Ureter (tissue), 1 donor: ENCODE measurements around the gene SNRNP200. TPM values are rescaled to one million over a fixed set of nuclear protein-coding genes. Genes with fewer than 3 reads are reported as not detected.
"Not testable (repeated sequence)": the region's sequence is repeated elsewhere in the genome, so short reads cannot be mapped to it uniquely, and the experiment has no call there.

ENCODE experiments used
- DNase-seq: peaks from one replicate; pipeline ENCODE4 v3.0.0-alpha.2; 2020; ENCODE audit warnings: low spot score
- total RNA-seq: library from RNA; stranded (reverse); gene quantifications from one replicate; pipeline ENCODE4 v1.2.4, GENCODE V29; 2023
- donor health status: DM: yes; HTN: yes; CAD: no.

The SNRNP200 gene
- total RNA-seq, 1 donor from 2014 or later = 139 TPM

DNA sequence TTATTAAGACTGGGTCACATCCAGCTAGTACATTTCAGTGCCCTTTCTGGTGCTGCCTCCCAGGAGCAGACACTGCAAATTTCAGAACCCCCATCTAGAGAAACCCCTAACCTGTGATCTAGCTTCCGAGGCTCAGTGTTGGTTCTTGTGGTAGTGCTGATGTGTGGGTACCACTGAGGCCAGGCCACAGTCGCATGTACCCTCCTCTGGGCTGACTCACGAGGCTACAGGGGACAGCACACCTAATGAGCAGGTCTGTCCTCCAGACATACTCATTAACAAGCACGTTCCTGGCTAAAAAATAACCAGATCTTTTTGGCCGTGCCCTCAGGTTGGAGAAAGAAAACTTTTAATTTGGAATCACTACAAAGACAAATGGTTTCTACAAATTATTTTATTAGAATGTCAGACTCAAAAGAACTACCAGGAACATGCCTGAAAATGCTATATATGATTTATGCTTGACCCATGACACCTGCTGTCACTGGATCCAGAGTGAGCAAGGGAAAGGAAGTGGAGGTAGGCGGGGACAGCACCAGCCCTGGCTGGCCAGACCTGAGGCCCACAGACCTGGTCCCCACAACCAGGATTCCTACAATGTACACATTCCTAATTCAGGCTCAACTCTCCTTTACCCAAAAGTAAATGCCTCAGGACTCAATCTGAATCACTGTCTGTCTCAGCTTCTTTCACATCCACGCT is 30.8 kb downstream of the SNRNP200 start:
- DNase-seq = no peak

DNA sequence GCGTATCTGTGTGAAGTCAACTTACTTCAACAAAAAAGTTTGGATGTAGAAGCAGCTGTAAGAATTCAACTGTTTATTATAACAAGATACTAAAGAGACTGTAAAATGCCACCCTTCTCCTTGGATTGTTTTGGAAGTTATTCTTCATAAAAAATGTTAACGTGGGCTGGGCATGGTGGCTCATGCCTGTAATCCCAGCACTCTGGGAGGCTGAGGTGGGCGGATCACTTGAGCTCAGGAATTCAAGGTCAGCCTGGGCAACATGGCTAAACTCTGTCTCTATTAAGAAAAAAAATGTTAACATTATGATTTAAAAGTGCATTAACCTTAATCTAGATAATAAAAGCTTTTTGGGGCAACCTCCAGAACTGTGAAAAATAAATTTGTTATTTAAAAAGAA is 31.6 kb downstream of the SNRNP200 start:
- no peak for DNase-seq

DNA sequence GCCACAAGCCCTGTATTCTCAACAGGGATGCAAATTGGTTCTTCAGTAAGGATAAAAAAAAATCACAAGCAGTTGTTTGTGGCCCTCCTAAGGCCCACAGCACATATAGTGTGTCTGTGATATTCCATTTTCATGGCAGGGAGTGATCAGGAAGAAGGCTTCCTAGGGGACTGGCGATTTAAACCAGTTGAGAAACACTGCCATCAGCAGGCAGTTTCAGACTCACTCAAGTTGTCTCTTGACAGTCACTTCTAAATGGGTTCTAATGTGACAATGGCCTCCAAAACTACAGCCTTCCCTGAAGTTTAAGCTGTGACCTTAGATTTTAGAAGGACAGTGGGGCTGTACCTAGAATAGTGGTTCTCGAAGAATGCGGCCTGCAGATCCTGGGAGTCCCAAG is 33.4 kb downstream of the SNRNP200 start:
- DNase-seq = no peak

DNA sequence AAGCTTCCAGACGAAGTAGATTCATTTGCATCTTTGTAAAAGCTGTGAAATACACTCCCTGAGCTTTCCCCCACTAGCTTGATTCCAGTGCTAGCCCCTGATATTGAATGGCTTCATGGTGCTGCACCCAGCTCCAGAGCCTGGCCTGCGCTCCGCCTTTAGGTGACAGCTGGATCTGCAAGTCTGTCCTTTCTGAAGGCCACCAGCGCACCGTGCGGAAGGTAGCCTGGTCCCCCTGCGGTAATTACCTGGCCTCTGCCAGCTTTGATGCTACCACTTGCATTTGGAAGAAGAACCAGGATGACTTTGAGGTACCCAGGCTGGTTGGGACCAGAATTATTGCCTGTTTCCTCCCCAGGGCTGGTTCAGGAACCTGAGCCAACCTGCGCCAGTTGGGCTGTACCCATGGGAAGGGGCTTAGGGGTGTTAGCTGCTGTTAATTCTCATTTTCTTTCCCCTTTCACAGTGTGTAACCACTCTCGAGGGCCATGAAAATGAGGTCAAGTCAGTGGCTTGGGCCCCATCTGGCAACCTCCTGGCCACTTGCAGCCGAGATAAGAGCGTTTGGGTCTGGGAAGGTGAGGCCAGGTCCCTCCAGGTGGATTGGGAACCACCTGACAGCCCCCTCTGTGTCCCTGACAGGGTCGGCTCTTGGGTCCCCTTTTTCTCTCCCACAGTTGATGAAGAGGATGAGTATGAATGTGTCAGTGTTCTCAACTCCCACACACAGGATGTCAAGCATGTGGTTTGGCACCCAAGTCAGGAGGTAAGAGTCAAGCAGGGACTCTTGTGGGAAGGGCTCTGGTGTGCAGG is 38.0 kb downstream of the SNRNP200 start:
- peak; percentile 54 for DNase-seq

DNA sequence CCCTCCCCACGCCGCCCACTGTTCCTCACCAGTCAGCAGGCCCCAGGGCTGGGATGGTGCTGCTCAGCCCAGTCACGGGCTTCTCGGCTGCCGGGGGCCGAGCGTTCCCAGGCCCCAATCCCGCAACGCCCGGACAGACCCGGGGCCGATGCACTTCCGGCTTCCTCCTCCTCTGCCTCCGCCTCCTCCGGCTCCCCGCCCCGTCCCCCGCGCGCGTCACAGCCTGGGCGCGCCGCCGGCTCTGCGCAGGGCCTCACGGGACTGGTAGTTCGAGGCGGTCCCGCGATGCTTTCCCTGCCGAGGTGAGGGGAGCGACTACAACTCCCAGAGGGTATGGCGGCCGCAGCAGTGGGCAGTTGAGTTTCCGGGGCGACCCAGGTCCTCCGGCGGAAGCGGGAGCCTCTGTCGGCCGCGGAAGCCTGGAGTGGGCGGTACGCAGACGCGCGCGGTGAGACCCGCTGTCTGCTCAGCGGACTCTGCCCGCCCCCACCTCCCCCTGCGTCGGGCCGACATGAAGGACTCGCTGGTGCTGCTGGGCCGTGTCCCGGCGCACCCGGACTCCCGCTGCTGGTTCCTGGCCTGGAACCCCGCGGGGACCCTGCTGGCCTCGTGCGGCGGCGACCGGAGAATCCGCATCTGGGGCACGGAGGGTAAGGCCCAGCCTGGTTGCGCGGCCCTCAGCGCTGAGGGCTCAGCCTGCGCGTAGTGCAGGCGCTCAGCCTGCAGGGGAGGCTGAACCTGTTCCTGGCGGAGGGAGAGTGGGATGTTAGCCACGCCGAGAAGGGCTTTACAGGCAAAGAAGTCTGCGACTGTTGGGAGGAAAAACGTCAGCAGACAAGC is 39.3 kb downstream of the SNRNP200 start, which contains the start of the genes CIAO1 and TMEM127:
Gene CIAO1, plus strand, starts transcription at position 386 of the 840 bp plus-strand sequence. Its CDS starts 126 bp downstream, at position 512.
Gene TMEM127, minus strand, starts transcription at position 158 of the 840 bp plus-strand sequence. CDS start 616 bp downstream, outside the sequence.
- peak; percentile 99 for DNase-seq

DNA sequence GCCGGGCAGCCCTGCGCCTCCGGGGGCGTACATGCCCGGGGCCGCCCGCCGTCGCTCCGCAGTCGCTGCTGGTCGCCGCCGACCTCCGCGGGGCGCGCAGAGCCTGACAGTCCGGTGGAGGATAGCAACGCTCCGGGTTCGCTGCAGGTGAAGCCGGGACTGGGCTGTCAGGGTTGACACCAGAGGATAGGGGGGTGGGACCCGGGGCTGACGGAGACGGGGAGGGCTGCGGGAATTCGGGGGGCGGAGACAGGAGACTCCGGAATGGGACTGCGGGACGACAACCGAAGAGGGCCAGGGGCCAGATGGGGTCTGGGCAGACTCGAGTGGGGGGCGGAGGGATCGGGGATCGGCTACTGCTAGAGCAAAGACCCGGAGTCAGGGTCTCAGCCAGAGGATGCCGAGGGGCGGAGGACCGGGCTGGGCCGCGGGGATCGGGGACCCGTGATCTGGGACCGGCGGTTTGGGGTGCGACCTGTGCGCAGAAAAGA is 40.0 kb downstream of the SNRNP200 start:
- peak; percentile 72 for DNase-seq

DNA sequence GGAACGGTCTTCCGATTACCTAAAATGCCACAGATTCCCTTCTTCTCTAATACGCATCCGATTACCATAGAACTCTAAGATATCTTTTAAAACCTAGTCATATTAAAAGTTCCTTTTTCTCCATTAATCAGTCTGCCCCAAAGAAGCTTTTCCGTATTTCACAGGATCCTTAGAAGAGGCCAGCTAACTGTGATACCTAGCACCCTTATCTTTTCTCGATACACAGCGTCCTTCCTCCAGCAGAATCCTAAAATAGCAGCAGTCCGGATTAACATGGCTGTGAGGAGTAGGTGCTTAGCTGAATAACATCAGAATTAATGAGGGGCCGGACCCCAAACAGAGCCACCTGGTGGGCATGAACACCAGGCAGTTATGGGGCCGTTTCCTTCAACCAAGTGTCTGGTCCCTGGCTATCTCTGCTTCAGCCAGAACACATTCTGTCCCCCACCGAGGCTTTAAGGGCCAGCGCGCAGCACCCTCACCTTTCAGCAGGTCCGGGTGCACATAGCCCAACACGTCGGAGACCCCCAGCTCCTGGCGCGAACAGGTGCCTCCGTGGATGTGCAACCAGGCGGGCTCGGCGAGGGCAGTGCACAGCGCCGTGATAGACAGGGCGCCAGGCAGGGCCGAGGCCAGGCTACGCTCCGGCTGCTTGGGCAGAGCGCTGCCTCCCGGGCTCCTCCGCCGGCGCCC is 40.5 kb downstream of the SNRNP200 start:
- no peak for DNase-seq

DNA sequence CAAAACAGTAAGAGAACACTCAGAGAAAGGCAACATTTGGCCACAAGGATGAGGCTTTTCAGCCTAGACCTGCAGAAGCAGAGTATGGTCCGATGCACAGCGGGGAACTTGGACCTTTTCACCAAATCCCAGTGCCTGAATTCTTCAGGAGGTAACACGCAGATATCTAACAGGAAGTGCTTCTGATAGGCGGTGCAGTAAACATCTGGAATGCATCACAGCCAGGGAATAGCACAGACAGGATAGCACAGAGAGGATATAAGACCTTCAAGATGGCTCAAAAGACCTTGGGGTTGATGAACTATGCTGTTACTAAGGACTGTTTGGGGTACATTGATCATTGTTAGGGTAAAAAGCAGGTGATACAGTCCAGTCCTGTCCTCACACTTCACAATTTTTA is 41.3 kb downstream of the SNRNP200 start:
- DNase-seq = no peak

DNA sequence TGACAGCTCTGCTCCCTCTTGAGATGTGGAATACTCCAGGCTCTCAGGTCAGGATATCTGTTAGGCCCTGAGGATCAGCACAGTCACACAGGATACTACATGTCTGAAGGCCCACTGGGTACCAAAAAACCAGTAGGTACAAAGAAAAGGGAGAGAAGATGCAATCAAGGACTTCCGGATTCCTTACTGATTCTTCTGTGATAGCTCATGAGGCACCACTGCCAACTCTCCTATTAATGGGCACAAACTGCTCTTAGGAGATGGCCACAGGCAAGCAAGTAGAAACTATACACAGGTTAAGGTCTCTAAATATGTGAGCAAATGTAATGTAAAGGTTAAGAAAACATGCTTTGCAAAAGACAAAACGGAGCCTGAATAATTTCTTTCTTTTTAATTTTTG is 43.0 kb downstream of the SNRNP200 start:
- DNase-seq = no peak

DNA sequence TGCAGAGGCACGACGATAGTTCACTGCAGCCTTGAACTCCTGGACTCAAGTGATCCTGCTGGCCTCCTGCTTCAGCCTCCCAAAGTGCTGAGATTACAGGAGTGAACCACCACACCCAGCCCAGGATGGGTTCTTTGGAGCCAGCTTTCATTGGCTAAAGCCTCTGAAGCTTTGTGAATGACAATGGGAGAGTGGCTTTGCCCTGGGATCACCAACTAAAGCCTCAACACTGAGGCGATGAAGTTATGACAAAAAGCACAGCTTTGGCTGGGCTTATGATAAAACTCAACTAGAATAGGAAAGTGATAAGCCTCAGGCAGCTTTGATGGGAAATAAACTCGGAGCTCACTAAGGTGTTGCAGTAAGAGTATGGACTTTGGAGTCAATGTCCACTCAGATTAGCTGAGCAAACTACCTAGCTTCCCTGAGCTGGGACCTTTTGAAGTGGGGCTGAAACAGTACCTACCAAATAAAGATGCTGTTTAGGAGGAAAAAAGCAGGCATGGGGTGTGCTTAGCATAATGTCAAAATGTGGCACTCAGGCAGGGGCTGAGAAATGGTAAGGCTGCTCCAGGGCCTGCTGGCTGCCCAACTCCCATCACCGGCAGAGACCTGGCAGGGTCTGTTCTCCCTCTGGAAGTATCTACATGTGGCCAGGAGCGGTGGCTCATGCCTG is 43.9 kb downstream of the SNRNP200 start:
- DNase-seq = no peak

DNA sequence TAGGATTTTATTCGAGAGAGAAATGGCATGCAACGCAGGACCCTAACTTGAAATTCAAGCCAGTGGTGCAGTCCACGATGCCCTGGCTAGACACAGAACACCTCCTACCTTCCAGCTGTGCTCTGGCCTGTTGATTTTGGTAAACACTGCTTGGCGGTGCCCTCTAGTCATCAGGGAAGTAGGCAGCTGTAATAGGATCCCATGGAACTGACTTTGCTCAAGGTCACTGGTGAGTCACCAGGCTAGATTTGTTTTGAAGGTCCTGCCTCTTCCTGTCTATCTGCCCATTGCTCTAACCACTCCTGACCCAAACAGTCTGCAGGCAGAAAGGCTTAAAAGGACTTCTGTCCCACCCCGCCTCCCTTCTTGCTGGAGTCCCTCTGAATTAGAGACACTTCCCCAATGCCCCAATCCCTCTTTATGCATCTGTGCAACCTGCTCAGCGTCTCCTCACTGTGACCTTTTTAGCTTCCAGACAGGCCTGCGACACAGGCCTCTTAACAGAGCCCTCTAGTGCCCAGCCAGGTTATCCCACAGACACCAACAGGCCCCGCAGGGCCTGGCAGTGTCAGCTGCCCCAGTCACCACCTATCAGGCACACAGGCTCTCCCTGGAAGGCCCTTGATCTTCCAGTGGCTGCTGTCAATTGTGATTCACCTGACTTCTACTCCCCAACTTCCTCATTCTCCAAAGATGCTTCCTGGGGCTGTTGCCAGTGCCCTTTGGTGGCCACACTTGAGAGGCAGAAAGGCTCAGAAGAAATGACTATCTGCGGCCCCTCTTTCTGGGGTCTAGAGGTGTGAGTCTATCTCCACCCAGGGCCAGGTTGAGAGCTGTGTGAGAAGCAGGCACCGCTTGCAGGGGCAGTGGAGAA is 44.7 kb downstream of the SNRNP200 start:
- DNase-seq = peak; percentile 76

DNA sequence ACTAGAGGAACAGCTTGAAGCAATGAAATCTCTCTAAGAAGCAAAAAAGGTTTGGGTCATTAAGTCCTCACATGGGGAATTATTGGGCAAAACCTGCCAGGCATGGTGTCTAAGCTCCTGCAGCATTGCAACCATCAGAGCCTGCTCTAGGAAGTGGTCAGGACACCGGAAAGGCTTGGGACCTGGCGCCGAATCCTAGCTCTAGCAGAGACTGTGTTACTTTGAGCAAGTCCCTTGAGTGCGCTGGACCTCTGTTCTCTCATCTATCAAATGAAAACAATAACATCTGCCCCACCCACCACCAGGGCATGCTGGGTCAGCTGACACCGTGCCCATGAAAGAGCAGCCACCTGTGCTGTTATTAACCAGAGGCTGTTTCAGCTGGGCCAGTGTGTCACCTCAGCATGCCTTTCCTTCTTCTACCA is 45.8 kb downstream of the SNRNP200 start:
- DNase-seq = no peak

DNA sequence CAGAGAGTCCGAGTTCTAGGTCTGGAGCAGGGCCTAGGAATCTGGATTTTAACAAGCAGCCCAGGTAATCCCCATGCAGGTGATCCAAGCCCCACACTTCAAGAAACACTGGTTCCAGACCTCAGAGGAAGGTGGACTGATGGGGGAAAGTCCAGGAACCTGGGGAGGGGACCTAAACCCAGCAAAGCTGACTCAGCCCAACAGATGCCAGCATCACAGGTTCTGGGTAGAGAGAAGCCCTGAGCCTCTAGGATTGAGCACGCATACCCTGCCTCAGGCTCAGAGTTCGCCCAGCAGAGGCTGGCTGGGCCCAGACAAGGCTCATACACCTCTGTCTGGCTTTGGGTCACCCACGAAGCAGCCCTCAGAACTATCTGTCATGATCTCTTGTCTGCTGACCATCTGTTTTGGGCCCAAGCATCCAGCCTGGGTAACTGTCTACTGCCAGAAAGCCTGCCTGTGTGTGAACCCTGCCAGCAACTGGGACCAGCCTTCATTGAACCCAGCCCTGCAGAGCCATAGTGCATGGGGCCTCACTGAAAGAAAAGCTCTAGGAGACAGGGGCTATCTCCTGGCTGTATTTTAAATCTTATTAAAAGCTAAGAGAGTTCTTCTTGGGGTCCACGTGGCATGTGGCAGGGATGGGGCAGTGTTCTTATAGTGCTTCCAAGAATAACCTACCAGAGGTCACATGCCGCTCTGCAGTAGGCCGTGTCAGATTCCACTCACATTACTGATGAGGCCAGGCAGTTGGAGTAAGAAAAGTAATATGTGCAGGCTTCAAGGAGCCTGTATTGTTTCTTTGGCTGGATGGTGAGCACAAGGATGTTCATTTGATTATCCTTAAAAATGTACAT is 47.0 kb downstream of the SNRNP200 start:
- DNase-seq = no peak

DNA sequence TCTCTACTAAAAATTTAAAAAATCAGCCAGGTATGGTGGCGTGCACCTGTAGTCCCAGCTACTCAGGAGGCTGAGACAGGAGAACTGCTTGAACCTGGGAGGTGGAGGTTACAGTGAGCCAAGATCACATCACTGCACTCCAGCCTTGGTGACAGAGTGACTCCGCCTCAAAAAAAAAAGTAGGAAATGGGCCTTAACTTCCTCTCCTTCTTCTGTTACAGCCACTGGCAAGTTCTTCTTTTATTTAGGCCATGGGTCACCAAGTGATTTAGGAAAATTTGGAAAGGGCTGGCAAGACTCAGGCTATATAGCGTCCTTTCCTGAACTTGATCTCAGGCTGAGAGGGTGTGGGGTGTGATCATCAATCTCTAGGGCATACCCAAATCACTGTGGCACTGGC is 47.6 kb downstream of the SNRNP200 start:
- not testable (repeated sequence) for DNase-seq

DNA sequence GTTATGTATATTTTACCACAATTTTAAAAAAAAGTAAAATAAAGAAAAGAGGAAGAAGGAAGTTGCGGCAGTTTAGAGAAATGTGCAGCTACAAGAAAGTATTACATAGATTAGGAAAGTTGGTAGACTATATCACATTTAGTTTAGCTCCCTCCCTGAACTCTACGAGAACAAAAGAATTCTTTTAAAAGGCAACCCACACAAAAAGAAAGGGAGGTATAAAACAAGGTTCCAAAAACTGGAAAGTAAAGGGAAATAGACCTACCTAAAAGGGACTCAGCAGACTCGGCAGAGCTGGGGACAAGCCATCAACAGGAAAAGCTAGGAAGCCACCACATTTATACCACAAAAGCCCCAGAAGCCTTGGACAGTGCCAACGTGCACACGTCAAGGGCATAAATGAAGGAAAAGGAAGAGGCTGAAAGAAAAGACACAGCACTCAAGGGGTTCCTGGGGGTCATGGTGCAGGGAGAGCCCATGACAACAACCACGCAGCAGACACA is 48.7 kb downstream of the SNRNP200 start:
- DNase-seq = no peak

DNA sequence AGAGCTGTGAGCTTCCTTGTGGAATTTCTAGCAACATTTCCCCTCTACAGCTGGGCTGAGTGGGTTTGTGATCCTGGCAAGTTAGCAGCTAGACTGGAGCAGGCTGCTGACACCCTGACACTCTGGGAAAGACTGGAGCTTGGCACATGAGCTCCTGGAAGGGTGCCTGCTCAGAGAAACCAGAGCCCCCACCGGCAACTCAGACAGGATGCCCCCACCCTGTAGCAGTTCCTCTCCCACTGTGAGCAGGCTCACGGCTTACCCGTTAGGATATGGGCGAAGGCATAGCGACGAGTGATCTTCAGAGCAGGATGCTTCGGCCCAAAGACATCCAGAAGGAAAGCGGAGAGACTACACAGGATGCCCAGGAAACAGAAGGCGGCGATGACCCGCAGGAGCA is 50.8 kb downstream of the SNRNP200 start:
- DNase-seq = no peak

DNA sequence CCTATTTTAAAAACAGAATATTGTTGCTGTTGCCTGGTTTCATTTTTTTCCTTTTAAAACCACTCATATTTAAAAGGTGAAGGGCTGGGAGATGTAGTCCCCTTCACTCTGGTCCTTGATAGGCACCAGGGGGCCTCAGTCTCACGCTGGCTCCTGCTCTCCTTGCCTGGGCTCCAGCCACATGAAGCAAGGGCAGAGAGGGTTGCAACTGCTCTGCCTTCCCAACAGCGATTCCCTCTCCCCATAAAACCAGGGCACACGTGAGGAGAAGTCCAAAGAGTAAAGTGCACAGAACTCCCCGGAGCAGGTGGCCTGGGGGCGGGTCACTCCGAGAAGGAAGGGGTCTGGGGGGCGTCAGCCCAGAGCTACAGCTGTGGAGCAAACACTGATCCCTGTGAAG is 52.3 kb downstream of the SNRNP200 start:
- DNase-seq = no peak

DNA sequence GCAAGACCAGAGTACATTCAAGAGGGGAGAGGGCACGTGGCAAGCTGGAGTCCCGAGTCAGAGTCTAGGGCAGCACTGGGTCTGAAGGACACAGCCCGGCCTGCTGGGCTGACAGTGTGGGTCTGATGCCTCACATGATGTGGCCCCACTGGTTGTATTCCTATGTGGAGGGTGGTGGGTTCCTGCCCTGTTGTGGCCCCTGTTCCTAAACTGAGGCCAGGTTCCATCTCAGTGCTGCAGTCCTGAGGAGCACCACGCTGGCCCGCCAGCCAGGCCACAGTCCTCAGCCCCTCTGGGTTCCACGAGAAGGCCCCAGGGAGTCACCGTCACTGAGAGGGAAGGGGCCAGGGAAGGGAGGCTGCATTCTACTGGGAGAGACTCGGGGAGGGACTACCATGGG is 52.8 kb downstream of the SNRNP200 start:
- no peak for DNase-seq
